ENCODE results near the gene HPSE2.

Gene HPSE2

GRCh38 chr10:98831391-98831790, 404.3 kb downstream of the HPSE2 start:
- Histone ChIP-seq H3K36me3 (replicated peaks) (no peaks in the 10 kb centered on the region), H3K27me3 (replicated peaks) (no peaks in the 10 kb centered on the region), H3K27ac (no peak overlapping the region), H3K4me3 (ENCODE audit: low read depth, low read length) (no peak overlapping the region)
- in situ Hi-C loops (cut with HindIII; ENCODE audit: low pct_ligation_motif_present, low sequenced_read_pairs), result no loop called here
- DNase-seq, result no peak
- TF ChIP-seq CTCF (IDR thresholded peaks at IDR 0.05; ENCODE audit: low read depth, low read length, missing control alignments), result no peak

GRCh38 chr10:98825741-98826140, 409.9 kb downstream of the HPSE2 start:
- Histone ChIP-seq H3K27ac (no peak overlapping the region), H3K36me3 (replicated peaks) (no peaks in the 10 kb centered on the region), H3K4me3 (ENCODE audit: low read depth, low read length) (no peak overlapping the region), H3K27me3 (replicated peaks) (no peaks in the 10 kb centered on the region)
- TF ChIP-seq CTCF (IDR thresholded peaks at IDR 0.05; ENCODE audit: low read depth, low read length, missing control alignments), result no peak
- in situ Hi-C loops (cut with HindIII; ENCODE audit: low pct_ligation_motif_present, low sequenced_read_pairs), result no loop called here
- DNase-seq, result no peak

GRCh38 chr10:98817396-98817795, 418.3 kb downstream of the HPSE2 start:
- no peak for TF ChIP-seq CTCF (IDR thresholded peaks at IDR 0.05; ENCODE audit: low read depth, low read length, missing control alignments)
- no peaks in the 10 kb centered on the region for H3K36me3 ChIP-seq (replicated peaks)
- H3K27me3 ChIP-seq (replicated peaks), result no peaks in the 10 kb centered on the region
- in situ Hi-C loops (cut with HindIII; ENCODE audit: low pct_ligation_motif_present, low sequenced_read_pairs), result no loop called here
- H3K27ac ChIP-seq, result no peak overlapping the region
- no peak overlapping the region for H3K4me3 ChIP-seq (ENCODE audit: low read depth, low read length)
- no peak for DNase-seq

GRCh38 chr10:98815039-98815885, 420.4 kb downstream of the HPSE2 start:
- TF ChIP-seq CTCF (IDR thresholded peaks at IDR 0.05; ENCODE audit: low read depth, low read length, missing control alignments), result no peak
- no peak for DNase-seq
- in situ Hi-C loops (cut with HindIII; ENCODE audit: low pct_ligation_motif_present, low sequenced_read_pairs), result no loop called here

GRCh38 chr10:98814470-98814869, 421.2 kb downstream of the HPSE2 start:
- H3K27me3 ChIP-seq (replicated peaks), result no peaks in the 10 kb centered on the region
- in situ Hi-C loops (cut with HindIII; ENCODE audit: low pct_ligation_motif_present, low sequenced_read_pairs), result no loop called here
- no peak for DNase-seq
- no peak for TF ChIP-seq CTCF (IDR thresholded peaks at IDR 0.05; ENCODE audit: low read depth, low read length, missing control alignments)
- no peaks in the 10 kb centered on the region for H3K36me3 ChIP-seq (replicated peaks)
- H3K4me3 ChIP-seq (ENCODE audit: low read depth, low read length), result no peak overlapping the region
- H3K27ac ChIP-seq, result no peak overlapping the region

More at GRCh38 chr10:98815039-98815885, 420.4 kb downstream of the HPSE2 start:
- Histone ChIP-seq H3K27me3 (replicated peaks) (no peaks in the 10 kb centered on the region), H3K36me3 (replicated peaks) (no peaks in the 10 kb centered on the region), H3K4me3 (ENCODE audit: low read depth, low read length) (no peak overlapping the region), H3K27ac (no peak overlapping the region)
